HG02938 (cell line): ENCODE results near the gene VAX1.
"Not testable (repeated sequence)": the region's sequence is repeated elsewhere in the genome, so short reads cannot be mapped to it uniquely, and the experiment has no call there.

Experiments
- ATAC-seq: cut with Tn5 transposase; IDR thresholded peaks from one replicate; pipeline ENCODE4 v1.9.1; 2021; ENCODE audit warnings: mild to moderate bottlenecking, moderate library complexity; ENCODE audit not compliant: unreplicated experiment

VAX1 gene

DNA sequence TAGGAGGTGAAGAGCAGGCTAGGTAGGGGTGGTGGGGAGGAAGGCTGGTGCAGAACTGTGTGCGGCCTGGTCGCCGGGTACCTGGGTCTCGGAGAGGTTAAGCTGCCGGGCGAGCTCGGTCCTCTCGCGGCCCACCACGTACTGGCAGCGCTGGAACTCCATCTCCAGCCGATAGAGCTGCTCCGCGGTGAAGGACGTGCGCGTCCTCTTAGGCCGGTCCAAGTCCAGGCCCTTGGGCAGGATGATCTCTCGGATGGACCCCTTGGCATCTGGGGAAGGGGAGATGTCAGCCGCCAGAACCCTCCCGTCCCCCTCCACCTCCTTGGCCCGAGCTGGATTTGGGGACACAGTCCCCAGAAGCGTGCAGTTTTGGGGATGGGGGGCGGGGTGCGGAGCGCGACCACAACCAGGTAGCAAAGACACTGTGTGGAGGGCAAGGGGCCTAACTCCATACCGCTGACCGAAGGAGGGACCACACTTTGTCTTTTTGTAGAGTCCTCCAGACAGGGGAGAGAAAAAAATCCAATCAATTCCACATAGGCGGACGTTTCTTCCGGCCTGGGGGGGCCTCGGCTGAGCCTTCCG lies 1.6 kb downstream of the VAX1 start:
- ATAC-seq, result no peak

GRCh38 chr10:117135480-117136140 lies 2.5 kb downstream of the VAX1 start:
- no peak for ATAC-seq

DNA sequence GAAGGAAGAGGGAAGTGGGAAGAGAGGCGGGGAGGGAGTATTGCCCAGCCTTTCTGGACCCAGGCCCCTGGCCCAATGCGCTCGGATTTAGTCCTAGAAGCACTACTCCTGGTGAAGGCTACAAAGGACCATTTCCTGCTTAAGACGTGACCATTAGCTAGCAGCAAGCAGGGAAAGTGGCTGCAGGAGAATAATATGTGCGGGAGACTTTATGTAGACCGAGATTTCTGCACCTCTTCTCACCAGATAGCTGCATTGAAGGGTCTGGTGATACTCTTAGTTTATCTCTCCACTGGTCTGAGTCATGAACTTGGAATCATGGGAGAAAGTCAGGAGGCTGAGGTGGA lies 3.1 kb downstream of the VAX1 start:
- ATAC-seq, result no peak

DNA sequence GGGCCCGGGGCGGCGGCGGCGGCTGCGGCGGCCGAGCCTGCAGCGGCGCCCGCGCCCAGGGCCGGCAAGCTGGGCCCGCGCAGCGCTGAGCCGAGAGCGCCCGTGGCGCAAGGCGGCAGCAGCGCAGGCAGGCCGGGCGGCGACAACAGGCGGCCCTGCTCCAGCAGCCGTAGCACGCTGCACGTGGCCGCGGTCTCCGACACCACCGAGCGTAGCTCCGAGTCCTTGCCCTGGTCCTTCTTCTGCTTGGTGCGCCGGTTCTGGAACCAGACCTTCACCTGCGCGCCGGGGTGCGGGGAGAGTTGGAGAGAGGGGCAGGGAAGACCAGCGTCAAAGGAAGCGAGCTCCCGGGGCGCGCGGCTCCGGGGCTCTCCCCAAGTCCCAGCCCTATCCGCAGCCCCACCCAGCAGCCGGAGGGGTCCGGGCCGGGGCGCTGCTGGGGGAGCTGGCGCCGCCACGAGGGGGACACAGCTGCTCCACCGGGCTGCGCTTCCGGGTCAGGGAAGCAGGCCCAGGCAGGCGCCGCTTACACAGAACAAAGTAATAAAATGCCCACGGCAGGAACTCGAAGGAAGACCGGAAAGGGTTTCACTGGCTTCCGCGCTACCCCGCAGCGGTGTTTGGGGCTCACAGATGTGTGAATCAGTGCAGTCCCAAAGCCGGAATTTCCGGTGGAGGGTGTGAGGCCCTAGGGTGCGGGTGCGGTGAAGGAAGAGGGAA lies 3.6 kb downstream of the VAX1 start:
- ATAC-seq, result no peak

- no peak for ATAC-seq
Observed at GRCh38 chr10:117134056-117134305, 4.1 kb downstream of the VAX1 start.

DNA sequence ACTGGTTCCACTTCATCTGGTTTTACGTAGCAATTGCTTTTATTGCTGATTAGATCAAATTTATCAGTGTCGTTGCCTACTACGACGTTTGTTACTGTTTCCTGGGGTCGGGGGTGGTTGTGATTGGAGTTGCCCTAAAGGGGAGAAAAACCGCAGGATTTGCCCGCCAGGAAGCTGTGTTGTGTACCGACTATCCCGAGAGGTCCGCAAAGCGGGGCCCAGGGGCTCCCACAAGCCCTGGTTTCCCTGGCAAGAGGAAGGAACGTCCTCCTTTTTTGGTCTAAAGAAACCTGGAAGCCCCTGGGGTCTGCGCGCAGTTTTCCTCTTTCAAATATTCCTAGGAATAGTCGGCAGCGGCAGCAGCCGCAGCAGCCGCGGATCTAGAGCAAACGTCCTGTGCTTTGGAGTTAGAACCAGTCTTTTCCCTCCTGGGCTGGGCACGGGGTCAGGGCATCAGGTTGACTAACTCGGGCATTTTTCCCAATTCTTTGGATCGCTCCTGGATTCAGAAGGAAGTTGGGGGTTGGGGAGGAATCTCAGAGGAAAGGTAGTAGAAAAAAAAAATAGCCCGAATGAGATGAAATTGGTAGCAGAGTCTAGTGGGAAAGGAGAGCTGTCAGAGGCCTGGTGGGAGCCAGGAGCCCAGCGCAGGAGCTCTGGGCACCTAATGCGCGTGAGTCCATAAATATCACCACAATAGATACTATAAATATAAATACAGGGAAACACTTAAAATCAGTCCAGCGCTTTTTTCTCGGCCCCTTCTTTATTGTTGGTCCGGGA lies 4.6 kb downstream of the VAX1 start:
- ATAC-seq, result no peak

- ATAC-seq, result no peak
Observed at GRCh38 chr10:117132751-117133231, 5.3 kb downstream of the VAX1 start.

DNA sequence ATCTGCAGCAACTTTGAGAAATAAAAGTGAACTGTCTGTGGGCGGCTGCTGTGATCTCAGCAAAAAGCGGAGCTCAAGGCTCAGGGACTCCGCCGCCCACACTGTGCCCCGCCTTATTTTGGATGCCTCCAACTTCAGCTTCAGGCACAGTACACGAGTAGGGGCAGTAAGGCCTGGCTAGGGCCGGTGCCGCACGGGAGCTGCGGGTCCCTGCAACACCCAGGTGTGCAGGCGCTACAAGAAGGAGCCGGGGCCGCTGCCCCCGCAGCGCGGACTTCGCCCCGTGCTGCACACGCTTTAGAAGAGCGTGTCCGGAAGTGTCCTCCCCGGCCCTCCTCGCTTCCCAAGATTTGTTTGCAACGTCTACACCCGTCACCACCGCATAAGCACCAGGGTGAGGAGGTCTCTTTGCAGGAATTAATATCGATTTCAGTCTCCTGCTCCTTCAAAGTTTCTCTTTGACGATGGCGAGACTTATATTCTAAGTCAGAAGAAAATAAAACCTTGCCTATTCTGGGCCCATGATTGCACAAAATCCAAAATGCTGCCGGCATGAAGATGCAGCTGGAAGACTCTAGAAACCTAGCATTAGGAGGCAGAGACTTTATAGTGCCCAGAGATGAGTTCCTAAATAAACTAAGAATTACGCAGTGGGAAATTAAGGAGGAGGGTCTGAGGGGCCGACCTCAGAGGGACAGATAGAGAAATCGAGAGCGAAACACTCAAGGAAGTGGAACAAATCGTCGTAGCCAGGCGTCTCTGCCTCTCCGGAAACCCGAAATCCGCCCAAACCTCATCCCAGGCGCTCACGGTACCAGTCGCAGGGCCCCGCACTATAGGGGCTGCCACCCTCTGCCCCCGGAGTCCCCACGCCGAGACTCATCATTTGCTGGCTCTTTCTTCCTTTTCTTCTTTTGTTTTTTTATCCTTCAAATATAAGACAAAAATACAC lies 6.4 kb downstream of the VAX1 start:
- no peak for ATAC-seq

DNA sequence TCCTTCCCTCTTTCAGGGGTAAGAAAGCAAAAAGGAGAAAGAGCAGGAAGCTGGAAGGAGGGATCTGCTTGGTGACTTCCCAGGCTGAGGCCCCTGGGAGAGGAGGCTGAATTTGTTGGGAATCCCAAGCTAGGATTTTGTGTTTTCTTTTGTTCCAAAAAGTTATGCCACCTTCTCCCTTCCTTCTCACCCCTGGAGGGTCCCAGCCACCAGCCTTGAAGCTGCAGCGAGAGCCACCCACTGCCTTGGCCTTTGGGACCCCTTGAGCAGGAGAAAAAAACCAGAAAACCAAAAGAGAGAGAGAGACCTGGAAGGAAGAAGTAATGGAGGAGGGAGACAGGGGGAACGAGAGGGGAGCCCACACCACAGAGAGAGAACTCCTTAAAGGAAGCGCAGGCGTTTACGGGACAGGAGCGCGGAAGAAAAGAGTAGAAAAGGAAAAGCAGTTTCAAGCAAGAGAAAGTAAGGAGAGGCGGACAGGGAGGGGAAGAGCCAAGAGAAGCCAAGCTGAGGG lies 7.2 kb downstream of the VAX1 start:
- no peak for ATAC-seq

- no peak for ATAC-seq
Observed at GRCh38 chr10:117130346-117130745, 7.7 kb downstream of the VAX1 start.

DNA sequence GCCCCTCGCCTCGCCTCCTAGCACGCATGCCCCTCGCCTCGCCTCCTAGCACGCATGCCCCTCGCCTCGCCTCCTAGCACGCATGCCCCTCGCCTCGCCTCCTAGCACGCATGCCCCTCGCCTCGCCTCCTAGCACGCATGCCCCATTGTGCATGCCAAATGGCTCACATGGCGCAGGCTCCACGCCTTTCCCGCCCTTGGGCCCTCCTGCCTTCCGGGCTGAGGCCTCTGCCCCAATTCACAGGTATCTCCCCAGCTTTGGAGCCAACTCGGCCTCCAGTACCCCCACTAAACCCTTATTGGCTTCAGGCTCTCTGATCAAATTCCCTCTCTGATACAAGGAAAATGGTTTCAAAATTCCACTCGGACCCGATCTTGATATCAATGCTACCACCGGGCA lies 11.4 kb downstream of the VAX1 start:
- not testable (repeated sequence) for ATAC-seq

- ATAC-seq, result no peak
Observed at GRCh38 chr10:117126034-117126433, 12.0 kb downstream of the VAX1 start.

- ATAC-seq, result no peak
Observed at GRCh38 chr10:117112220-117112619, 25.9 kb downstream of the VAX1 start.

DNA sequence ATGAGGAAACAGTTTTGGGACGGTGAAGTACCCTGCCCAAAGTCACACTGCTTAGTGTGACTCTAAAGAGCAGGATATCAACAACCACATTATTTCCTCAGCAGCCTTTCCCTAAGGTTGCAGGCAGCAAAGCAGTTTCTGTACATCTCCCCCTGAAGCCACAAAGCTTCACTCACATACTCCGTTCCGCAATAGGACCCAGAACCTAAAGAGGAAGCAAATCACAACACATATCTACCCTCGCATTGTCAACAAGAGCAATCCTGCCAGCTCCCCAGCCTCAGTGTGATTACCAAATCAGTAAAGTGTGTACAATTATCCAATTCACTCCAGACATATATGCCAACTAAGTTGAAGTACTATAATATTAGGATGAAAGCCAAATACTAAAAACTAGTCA lies 30.8 kb downstream of the VAX1 start:
- no peak for ATAC-seq

GRCh38 chr10:117096599-117097201 lies 41.4 kb downstream of the VAX1 start:
- ATAC-seq, result no peak

DNA sequence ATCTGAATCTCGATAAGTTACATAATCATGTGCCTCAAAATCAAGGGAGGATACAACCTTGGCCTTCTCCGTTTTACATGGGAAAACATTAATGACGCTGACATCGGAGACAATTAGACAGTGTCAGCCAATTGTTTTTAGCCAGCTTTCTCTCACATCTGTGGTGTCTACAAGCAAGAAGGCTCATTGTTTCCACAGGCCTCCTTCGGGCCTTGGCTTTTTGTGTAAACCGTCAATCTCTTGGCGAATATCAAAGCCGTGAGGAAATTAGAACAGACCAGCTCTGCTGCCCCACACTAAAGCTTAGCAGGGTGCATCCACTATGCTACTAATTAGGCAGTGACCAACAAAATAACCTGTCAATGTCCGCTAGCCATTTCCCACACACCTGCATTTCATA lies 43.2 kb downstream of the VAX1 start:
- ATAC-seq, result no peak

DNA sequence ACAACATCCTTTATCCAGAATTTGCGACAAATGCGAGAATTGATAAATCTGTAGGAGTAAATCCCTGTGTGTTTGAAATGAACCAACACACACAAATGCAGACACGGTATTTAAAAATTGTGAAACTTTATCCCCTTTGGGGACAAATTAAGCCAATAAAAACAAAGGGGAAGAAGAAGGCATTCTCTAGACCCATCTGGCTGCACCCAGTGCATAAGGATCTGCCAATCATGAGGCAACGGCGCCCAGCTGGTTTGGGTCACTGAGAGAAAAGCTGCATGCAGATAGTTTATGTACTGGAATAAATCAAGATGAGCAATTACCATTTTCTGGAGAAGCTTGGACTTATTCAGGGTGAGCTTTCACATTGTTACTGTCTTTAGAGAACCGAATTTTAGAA lies 45.7 kb downstream of the VAX1 start:
- no peak for ATAC-seq

DNA sequence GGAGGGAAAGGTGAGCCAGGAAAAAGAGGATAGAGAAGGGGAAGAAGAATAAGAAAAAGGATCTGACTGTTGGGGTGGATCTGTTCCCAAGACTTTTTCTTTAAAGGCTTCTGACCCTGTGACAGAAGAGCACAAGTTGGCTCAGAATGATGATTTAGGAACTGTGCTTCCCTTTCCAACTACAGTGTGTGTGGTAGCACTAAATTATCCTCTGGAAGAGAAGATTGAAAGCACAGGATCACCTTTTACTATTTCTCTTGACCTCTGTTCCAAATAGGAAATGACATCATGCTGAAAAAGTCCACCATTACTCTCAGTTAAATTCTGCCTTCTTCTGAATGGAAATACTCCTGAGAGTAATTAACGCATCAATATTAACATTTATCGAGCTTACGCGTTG lies 47.2 kb downstream of the VAX1 start:
- ATAC-seq, result no peak

DNA sequence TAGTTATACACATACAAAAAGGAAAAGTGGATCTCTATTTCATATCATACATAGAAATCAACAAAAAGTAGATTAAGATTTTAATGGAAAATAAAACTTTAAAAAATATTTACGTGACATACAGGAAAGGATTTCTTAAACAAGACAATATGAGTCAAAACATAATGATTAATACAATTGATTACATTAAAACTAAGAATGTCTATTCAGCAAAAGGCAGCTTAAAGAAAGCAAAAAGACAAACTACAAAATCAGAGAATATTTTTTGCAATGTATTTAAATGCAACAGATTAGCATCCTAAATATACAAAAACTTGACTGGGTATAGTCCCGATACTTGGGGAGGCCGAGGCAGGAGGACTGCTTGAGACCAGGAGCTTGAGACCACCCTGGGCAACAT lies 50.5 kb downstream of the VAX1 start:
- ATAC-seq, result no peak

GRCh38 chr10:117086546-117086945 lies 51.5 kb downstream of the VAX1 start:
- no peak for ATAC-seq
